CD4-positive, alpha-beta T cell treated with Interleukin-17A for 1 hour (primary cell): ENCODE measurements around the gene COL23A1.
A peak's percentile ranks its signal among the peaks of the same experiment; 100 is the strongest.
"Not testable (repeated sequence)": the region's sequence is repeated elsewhere in the genome, so short reads cannot be mapped to it uniquely, and the experiment has no call there.

ENCODE experiments used
- DNase-seq: peaks from one replicate; pipeline ENCODE4 v3.0.0-alpha.2; 2020

COL23A1 gene

DNA sequence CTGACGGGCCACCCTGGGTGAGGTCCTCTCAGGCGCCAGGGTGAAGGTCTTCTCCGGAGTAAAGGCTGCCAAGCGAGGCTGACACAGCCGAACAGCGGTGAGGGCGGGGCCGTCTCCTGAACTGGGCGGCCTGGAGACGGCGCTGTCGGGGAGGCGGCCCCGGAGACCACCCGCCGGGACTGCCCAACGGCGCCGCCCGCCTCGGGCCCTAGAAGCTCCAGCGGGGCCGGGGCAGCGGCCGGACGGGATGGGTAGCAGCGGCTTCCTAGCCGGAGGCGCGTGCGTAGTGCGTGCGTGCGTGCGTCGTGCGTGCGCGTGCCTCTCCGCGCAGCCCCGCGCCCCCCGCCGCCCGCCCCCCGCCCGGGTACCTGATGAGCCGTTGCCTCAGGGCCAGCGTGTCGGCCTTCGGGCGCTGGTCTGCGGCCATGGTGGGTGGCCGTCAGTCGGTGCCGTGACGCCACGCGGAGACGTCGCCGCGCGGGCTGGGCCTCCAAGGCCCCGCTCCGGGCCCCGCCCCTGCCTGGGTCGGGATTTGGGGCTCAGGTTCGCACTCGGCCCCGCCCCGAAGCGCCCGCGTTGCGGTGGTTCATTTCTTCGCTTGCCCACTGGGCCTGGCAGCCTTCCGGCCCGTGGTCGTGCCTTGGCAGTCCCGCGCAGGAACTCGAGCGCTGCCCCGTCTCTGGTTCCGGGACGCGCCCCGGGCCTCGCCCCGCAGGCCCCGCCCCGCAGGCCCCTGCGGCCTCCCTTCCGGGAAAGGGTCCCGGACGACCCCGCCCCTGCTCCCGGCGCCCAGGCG, 357.9 kb downstream of the COL23A1 start, which contains the start of gene PHYKPL:
Gene PHYKPL (minus strand): TSS at position 679 of the 796 bp plus-strand sequence. CDS start 252 bp downstream, at position 427.
- peak; percentile 70 for DNase-seq

DNA sequence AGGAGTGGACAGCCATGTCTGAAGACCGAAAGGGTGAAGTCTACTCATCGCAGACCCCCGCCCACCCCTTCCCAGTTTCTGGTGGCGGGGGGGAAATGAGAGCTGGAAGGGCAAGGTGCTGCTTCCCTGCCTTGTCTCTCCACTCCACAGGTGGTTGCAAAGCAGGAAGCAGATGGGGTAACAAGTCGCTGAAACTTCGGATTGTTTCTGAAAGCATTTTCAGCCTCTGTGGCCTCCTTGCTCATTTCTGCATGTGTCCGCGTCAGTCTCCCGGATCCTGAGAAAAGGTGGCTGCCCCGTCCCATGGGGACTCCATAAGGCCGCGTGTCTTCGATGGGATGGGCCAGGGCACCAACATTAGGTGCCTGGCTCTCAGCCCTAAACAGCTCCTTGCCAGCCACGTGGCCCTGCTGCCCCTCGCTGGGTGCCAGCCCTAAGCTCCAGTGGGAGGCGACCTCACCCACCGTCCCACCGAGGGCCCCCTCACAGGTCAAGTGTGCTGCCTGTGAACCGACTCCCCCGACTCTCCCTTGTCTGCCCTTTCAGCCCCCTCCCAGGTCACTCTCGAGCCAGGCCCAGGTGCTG, 358.6 kb downstream of the COL23A1 start:
- no peak for DNase-seq

DNA sequence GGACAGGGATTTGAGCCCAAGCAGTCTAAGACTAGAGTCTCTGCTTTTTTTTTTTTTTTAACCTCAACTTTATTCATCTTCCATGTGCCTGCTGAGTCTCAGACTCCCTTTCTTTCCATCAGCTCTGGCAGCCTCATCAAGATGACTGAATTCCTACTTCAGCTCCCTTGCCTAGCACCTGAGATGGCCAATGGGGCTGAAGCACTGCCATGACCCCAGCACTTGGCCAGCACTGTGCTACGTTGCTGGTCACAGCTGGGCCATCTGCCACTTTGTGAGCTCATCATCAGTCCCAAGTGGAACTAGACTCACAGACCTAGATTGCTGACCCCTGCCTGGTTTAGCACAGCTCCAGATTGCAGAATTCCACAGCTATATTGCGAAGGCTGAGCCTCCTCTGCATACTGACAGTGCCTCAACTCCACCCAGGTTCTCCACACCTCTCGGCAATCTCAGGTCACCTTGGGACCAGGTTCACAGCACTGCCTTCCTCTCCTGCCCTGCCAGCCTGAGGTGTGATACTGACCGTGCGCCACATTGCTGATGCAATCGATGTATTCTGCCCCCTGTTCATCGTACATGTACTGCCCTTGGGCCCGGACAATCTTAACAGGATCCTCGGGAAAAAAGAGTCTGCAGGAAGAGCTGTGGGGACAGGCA, 359.2 kb downstream of the COL23A1 start:
- DNase-seq, result no peak

DNA sequence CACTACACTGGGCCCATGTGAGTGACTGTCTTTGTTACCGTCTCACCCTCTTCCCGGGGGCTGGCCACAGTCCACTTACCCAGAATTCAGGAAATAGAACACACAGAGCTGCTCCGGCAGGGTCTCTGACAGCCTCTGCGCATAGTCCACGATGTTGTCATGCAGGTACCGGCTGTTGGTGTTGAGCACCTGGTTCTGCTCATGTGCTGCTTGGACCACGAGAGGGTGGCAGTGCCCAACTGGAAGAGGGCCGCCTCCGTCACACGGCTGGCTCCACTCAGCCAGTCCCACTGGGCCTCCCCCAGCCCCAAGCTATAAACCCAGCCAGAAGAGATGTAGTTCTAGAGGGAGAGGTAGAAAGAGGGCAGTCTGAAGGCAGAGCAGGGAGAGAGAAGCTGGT, 360.3 kb downstream of the COL23A1 start:
- no peak for DNase-seq

DNA sequence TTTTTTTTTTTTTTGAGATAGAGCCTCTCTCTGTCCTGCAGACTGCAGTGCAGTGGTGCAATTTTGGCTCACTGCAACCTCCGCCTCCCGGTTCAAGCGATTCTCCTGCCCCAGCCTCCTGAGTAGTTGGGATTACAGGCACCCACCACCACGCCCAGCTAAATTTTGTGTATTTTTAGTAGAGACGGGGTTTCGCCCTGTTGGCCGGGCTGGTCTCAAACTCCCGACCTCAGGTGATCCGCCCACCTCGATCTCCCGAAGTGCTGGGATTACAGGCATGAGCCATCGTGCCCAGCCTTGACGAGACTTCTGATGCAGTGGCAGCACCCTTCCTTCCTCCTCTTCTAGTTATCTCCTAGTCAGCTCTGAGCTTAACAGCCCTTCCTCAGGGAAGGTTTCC, 361.1 kb downstream of the COL23A1 start:
- not testable (repeated sequence) for DNase-seq

DNA sequence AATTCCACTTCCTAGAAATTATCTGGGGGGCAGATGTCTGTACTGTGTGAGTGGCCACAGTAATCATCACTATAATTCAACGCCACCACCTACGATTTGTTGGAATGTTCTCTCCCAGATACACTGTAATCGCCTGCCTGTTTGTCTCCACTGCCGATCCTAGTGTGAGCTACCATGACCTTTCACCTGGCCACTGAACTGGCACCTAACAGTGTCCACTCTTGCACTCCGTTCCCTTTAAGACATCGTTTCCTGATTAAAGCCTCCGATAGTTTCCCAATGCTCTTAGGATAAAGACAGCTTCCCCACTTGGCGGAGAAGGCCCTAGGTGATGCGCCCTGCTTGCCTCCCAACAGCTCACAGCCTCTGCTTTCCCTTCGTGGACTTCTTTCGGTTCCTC, 361.6 kb downstream of the COL23A1 start:
- no peak for DNase-seq

DNA sequence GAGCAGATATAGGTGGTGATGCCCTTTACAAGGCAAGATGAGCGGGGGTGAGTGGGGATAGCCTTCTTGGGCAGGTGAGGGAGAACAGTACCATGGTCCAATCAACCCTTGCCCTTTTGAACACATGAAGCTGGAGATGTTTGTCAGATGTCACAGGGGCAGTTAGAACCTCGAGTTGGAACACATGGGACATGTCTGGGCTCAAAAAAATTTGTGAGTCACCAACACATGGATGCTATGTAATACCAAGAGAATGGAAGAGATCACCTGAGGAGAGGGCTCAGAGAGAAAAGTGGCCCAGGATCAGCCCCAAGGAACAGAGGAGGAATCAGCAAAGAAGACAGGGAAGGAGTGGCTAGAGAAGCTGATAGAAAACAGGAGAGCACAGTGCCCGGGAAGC, 362.3 kb downstream of the COL23A1 start:
- no peak for DNase-seq

DNA sequence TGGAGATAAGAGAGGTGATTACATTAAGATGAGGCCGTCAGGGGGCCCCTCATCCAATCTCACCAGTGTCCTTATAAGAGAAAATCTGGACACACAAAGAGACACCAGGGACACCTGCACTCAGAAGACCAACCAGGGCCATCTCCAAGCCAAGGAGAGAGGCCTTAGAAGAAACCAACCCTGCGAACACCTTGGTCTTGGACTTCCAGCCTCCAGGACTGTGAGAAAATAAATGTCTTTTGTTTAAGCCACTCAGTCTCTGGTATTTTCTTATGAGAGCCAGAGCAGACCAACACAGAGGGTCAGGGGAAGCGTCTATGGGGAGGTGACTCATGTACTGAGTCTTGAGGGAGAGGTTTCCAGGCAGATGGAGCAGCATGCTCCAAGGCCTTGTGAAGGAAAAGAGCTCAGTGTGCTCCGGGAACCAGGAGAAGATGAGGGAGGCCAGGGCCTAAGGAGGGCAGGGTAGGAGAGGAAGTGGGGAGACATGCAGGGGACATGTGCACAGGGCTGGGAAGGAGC, 363.0 kb downstream of the COL23A1 start:
- DNase-seq, result no peak

DNA sequence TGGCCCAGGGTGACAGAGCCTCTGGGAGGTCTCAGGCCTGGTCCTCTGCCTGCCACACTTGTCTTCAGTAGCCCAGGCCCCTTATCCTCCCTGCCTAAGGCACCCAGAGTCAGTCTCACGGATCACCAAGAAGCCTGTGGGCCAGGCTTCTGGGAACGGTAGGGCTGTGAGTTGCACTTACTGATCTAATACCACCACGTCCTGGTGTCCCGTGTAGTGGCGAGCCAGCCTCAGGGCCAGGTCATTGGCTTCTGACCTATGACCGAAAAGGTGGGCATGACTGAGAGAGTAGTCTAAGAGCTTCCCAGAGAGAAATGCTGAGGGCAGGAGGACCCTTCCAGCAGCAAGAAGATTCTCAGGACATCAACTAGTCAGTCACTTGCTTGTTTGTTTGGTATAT, 365.0 kb downstream of the COL23A1 start:
- no peak for DNase-seq

DNA sequence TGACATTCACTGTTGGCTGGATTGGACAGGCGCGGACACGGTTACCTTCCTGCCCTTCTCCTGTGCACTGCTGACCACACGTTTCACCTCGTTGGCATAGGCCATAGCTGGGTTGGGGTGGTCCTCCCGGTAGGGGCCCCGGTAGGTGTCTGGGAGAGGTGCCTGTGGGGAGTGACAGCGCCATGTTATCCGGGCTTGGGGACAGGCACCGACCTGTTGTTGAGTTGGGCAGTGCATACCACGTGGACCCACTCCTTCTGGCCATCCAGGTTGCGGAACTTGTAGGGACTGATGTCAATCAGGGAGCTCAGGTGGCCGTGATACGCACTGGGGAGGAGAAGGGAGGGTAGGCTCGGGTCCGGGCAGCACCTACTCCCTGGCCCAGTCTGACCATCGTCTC, 365.8 kb downstream of the COL23A1 start:
- no peak for DNase-seq

DNA sequence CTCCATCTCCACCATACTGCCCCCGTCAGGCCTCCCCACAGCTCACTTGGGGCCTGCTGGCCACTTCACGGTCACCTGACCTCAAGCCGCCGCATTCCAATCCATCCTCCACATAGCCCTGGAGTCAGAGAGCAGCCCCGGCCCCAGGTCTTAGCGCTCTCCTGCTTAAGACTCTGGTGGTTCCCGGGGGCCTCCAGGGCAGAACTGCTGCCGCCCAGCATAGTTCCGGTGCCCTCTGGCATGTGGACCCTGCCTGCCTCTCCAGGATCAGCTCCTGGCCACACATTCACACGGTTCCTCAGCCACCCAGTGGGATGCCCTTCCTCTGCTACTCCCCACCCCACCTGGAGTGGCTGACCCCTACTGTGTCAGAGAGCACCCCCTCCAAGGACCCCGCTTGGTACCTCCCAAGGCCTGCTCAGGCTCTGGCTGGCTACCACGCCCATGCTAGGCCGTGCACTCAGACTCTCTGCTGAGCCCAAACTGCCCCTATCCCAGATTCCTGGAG, 366.3 kb downstream of the COL23A1 start:
- DNase-seq, result no peak

DNA sequence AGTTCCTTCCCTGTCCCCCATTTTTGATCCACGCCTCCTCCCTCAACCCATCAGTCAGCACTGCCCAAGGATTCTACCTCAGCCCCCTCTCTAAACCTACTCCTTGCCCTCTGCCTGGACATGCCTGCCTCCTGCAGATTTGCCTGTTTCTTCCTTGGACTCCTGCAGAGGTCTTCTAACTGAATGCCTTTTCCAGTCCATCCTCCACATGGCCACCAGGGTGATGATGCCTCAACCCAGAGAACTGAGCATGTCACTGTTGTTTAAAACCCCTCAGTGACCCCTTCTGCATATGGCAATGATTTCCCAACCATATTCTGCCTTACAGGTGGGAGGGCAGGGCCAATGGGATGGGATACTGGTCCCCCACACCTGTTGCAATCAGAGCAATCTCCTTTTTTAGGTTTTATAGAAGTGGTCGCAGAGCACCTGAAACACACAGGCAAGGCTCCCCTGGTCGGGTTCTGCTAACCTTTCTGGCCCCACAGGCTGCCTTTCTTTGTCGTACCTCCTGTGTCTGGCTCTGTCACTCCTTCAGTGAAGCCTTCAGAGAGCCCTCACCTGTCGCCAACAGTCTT, 366.9 kb downstream of the COL23A1 start:
- DNase-seq, result no peak

DNA sequence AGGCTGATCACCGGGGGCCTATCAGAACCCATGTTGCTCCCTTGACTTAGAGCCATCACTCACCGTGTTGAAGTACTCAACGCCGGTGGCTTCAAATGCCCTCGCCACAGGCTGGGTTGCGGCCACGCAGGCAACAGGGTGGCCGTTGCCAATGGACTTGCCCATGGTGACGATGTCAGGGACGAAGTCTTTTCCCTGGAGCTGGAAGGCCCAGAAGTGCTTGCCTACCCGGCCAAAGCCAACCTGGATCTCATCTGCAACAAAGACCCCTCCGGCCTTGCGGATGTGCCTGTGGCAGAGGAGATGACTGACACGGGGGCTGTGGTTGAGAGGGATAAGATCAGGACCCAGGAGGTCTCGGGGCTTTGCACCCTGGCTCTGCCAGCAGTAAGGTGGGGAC, 367.9 kb downstream of the COL23A1 start:
- no peak for DNase-seq

DNA sequence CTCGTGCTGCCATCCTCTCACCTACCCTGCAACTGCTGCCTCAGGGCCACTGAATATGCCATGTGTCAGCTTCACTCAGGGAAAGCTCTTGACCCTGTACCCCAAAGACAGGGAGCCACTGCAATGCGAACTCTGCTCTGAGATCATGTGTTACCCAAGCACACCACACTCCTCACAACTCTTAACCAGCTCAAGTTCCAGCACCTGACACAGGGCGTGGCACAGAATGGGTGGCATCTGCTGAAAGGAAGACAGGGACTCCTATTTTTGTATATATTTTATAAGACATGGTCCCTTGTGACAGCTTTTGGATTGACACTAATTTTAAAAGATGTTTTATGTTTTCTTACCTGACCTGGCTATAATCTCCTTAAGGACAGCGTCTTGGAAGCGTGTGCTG, 368.3 kb downstream of the COL23A1 start:
- DNase-seq, result no peak

DNA sequence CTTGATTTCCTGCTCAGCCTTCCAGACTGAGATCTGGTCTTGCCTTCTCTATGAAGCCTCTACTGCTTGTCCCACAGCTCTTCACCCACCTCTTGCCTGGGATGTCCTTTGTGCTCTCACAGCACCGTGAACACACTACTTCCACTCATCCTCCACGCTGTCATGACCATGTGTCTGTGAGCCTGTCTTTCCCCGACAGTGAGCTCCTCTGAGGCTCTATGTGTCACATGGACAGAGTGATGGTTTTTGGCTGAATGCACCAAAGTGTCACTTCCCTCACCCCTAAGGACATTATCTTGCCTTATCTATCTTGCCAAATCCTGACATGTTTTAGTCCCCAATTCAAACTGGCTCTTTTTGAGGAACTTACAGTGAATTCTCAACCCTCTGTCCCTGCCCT, 368.9 kb downstream of the COL23A1 start:
- DNase-seq, result no peak

DNA sequence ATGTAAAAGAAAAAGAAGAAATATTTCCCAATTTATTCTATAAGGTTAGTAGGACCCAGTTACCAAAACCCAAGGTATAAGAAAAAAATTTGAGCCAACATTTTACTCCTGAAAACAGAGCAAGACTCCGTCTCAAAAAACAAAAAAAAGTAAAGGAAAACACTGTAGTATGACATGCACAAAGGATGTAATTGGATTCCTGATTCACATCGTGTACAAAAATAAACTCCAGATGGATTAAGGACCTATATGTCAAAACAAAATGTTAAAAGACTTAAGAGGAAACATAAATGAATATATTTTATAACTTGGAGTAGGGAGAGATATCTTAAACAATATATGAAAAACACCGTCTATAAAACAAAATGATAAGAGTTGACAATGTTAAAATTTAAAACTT, 371.4 kb downstream of the COL23A1 start:
- DNase-seq, result no peak

DNA sequence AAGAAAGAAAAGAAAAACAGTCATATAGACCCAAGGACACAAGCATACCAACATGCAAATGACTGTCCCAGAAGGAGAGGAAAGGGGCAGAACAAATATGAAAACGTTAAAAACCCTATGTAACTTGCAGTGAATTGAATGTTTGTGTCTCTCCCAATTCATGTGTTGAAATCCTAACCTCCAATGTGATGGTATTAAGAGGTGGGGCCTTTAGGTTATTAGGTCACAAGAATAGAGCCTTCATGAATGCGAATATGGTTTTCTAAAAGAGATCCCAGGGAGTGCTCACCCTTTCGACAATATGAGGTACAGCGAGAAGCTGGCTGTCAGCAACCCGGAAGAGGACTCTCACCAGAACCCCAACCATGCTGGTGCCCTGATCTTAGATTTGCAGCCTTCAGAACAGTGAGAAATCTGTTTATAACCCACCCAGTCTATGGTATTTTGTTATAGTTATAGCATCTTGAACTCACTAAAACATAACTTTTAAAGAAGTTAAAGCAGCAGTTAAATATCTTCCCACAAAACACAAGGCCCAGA, 371.9 kb downstream of the COL23A1 start:
- no peak for DNase-seq

DNA sequence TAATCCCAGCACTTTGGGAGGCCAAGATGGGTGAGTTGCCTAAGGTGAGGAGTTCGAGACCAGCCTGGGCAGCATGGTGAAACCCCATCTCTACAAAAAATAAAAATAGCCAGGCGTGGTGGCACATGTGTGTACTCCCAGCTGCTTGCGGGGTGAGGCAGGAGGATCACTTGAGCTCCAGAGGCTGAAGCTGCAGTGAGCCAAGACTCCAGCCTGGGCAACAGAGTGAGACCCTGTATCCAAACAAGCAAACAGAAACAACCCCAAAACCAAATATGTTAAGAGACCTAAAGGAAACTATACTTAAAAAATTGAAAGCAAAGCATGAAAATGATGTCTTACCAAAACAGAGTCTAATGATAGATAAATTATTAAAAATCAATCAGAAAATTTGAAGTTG, 373.4 kb downstream of the COL23A1 start:
- no peak for DNase-seq

DNA sequence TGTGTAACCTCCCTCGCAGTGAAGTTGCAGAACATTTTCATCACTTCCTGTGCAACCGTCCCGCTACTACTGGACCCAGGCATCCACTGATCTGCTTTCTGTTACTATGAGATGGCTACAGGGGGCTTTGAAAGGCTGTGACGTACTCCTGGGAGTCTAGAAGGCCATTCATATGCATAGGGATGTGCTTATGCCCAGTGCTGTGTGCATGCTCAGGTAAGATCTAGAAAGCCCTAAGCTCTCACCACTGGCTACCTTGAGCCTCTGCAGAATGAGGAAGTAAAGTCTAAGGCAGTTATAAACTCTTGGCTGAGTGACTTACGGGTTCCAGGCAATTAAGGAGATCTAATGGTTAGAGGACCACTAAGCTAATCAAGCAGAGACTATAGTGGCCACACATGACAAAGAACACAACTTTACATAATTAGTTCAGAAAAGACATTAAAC, 374.1 kb downstream of the COL23A1 start:
- DNase-seq, result no peak

DNA sequence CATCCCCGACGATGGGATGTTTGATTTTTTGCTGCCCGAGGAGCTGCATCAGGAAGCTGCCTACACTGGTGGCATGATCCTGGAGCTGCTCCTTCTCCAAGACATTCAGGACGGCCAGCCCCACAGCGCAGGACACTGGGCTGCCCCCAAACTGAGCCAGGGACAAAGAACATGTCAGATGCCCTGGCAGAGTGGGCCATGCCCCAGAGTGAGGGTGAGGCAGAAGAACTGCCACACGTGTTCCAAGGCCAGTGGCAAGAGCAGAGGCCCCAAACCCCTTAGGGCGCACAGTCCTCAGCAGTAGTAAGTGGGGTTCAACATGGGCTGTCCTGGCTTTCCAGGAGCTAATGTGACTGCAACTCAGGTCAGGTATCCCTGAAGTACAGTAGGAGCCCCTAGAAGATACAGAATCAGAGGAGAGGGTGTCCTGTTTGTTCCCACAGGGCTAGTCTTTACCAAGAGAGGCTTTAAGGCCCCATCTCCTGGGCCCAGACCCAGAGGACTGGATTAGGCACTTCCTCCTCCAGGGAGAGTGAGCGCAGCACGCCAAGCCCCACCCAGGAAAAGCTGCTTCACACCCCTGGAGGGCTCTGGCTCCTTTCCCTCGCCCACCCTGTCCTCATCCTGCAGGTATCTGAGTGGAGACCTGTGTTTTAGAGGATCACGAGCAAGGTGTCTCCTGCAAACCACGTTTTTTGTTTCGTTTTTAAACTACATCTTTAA, 374.8 kb downstream of the COL23A1 start:
- no peak for DNase-seq

DNA sequence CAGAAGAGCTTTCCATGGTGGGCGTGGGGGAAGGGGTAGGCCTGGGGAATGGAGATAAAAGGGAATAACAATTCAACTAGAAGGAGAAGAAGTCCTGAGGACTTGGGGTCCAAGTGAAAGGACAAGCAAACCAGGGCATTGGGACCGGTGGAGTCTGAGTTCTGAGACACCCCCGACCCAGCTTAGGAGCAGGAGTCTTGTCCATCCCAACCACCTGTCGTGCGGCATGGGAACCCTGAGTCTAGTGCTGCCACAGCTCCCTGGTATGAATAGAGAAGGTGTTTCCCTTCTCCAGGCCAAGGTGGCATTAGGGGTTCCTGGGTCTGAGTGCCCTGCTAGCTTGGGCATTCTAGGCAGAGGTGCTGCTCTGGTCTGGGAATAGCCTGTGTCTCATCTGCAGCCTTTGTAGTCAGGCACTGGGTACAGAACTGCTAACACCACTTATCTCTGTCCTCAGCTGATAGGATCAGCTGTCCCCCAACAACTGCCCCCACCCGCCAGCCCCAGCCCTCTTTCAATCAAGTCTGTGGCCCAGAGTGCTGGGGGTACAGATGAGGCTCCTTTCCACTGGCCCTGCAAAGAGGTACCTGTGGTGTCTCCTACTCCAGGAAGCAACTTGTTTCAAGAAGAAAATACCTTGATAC, 375.9 kb downstream of the COL23A1 start:
- no peak for DNase-seq

DNA sequence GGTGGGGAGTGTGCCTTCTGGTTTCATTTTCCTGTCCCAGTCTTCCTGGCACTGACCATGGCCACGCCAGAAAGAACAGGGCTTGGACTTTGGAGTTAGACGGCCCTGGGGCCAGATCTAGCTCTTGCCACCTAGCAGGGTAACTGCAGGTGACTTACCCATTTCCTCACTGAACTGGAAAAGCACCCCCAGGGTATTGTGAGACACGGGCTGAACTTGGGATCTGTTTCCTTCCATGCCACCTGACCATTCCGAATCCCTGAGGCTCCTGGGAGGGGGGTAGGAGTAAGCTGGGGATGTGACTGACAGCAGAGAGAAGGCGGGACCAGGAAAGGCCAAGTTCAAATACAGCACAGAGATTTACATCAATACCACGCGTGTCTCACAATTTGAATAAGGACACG, 376.4 kb downstream of the COL23A1 start:
- DNase-seq, result no peak
